HG02588 (cell line): Measurements from ENCODE around the gene GPS1.

Experiments used
- ATAC-seq: cut with Tn5 transposase; IDR thresholded peaks from one replicate; pipeline ENCODE4 v1.9.1; 2021; ENCODE audit warnings: mild to moderate bottlenecking, moderate library complexity; ENCODE audit not compliant: unreplicated experiment

GPS1 gene

DNA sequence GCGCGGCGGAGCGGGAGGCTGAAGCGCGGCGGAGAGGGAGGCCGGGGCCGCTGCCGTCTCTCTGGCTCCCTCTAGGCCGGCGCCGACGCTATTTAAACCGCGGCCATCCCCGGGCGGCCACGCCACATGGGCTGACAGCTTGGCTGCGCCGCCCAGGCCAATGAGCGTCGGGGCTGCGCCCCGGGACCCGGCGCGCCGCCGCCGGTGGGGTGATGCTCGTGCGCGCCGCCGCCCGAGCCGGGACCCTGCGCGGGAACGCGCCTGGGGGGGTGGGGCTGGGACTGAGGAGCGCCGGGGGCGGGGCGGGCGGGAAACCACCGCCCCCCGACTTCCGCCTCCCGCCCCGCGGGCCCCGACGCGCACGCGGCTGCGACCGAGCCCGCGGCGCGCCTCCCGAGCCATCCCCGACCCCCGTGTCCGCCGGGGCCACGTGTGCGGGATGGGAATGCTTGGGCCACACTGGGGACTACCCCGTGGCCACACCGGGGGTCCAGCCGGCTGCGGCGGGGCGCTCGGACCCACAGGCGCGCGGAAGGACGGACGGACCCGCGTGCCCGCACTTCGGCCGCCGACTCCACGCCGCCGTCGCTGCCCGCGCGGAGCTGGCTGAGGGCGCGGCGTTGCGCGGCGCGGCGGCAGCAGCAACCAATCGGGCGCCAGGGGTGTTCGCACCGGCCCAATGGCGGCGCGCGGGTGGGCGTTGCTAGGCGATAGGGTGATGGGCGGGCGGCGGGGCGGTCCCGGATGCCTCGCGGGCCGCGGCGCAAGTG lies 46.7 kb downstream of the GPS1 start, which contains the start of gene FASN:
FASN (minus strand) TSS at position 68 of the 770 bp plus-strand sequence. CDS start 1,791 bp downstream, outside the sequence.
- peak; percentile 66 for ATAC-seq

DNA sequence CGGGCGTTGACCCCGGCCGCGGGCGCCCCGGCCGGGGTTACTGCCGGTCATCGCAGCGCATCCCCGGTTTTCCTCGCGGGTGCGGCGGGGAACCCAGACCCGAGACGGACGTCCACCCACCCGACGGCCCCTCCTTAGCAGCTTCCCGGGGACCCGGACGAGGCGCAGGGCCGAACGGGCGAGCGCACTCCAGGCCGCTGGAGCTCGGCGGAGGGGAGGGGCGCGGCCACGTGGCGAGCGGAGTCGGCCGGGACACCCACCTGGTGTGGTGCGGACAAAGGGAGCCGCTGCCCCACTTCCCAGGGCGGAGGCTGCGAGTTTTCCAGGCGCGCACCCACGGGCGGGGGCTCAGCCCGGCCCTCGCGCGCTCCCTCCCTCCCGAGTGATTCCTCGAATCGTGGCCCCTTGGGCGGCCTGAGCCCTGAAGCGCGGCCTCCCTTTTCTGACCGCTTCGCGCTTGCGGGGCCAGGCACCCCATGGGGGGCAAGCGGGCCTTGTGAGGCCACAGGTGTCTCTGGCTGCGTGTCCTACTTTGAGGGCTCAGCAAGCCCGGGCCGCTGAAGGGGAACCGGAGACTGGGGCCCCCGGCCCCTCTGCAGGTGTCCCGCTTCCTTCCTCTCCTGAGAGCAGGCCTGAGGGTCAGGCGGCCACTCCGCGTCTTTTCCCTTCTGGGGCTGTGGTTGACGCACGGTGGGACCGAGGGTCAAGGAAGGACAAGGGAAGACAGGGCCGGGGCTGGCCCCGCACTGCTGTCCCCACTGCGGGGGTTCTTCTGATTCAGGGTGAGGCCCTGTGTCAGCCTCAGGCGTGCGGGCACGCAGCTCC lies 47.5 kb downstream of the GPS1 start:
- ATAC-seq, result peak; percentile 9

DNA sequence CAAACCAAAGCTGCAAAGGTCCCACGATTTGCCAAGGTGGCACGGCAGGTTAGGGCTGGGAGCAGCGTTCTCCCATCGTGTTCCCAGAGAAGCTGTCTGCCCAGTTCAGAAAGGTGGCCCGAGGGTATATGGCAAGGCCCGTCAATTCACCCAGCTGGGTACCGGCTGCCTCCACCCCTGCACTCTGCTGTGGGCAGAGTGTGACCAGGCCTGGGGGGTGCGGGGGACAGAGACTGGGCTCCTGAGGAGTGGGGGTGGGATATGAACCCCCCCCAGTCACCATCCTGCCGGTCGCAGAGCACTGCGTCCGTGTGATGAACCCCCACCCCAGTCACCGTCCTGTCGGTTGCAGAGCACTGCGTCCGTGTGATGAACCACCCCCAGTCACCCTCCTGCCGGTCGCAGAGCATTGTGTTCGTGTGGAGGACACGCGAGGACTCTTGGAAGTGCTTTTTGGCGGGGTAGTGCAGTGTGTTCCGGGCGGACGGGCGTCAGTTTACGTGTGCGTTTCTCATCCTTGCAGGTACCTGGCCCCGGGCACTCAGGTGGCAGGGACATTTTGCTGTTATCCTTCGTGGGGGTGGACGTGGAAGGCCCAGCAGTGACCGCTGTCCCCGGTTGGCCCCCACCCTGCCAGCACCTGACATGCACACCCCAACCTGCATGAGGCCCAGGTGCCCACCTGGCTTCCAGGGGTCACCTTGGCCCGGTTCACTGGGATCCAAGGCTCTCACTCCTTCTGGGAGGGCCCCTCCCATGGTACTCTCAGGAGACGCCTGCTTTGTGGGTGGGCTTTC lies 49.0 kb downstream of the GPS1 start:
- ATAC-seq, result no peak

GRCh38 chr17:82101301-82101715 lies 49.6 kb downstream of the GPS1 start:
- ATAC-seq, result no peak

- no peak for ATAC-seq
Observed at GRCh38 chr17:82101767-82102679, 50.3 kb downstream of the GPS1 start.

- no peak for ATAC-seq
Observed at GRCh38 chr17:82103553-82104451, 52.1 kb downstream of the GPS1 start.

DNA sequence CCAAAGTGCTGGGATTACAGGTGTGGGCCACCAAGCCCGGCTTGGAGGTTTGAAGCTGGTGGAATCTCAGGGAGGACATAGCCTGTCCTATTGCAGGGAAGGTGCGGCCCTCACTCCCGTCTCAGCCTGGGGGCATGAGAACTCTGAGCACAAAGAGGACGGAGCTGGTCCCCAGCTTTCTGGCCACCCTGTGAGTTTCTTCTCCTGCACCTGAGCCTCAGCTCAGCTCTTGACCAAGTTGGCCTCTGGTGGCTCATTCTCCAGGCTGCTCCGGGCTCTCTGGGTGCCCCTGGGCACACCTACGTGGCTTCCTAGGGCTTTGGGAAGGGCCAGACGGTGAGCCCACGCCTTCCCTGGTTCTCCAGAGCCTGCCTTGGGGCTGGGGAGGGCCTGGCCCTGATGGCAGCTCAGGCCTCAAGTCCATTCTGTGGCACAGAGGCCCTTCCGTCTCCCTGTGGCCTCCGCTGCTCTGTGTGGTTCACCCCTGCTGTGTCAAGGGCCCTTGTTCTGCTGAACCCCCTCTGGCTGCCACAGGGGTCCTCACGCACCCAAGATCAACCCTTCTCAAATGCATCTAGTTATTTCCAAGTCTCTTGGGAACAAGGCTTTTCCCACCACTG lies 53.2 kb downstream of the GPS1 start:
- no peak for ATAC-seq

GRCh38 chr17:82105417-82105881 lies 53.8 kb downstream of the GPS1 start:
- no peak for ATAC-seq

- ATAC-seq, result peak; percentile 69
Observed at GRCh38 chr17:82105882-82106687, 54.4 kb downstream of the GPS1 start.

- ATAC-seq, result no peak
Observed at GRCh38 chr17:82106688-82107305, 55.1 kb downstream of the GPS1 start.
